ENCODE measurements around the gene FOXJ3.

DNA sequence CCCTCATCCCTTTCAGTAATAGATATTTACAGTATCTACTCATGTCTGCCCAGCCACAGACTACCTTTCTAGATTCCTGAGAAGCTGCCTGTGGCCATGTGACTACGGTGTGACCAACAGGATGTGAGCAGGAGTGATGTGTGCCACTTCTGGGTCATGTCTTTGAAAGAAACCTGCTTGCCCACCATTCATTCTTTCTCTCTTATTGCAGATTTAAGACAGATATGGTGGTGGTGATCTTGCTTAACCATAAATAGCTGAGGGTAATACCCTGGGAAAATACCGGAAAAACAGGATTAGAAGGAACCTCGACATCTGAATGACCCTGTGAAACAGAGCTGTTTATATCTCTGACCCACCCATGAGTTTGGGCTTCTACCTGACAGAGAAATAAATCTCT lies 128.9 kb downstream of the FOXJ3 start:
- no peak for TF ChIP-seq CTCF (IDR thresholded peaks at IDR 0.05)
- TF ChIP-seq POLR2A (IDR thresholded peaks at IDR 0.05), result no peak

All from uterus (tissue), 2 donors.